Thoracic aorta (tissue), 2 donors: ENCODE data around the gene APBB3. TPM values are rescaled to one million over a fixed set of nuclear protein-coding genes. Genes with fewer than 3 reads are reported as not detected.
A peak's percentile ranks its signal among the peaks of the same experiment; 100 is the strongest.

Experiments
- ATAC-seq: fragments of 150-250 bp; one replicate; pipeline ENCODE4 v1.8.0; 2017; ENCODE audit warnings: low read depth; ENCODE audit not compliant: insufficient number of reproducible peaks, low FRiP score
- DNase-seq: peaks from one replicate; pipeline ENCODE4 v3.0.0-alpha.2; 2020; ENCODE audit warnings: low spot score
- H3K27ac ChIP-seq, 2 donors: fragments of 200-600 bp; sonication (generic); 1 replicate in 1 of 2; 2 replicates in 1 of 2; pipeline ENCODE4 v1.5.1; 2016; ENCODE audit warnings: mild to moderate bottlenecking in 2 of 2, moderate library complexity in 2 of 2
- H3K27me3 ChIP-seq: fragments of 200-600 bp; sonication (generic); replicated peaks from 2 replicates; pipeline ENCODE4 v1.6.0; 2016; ENCODE audit warnings: mild to moderate bottlenecking; ENCODE audit not compliant: insufficient read depth
- H3K36me3 ChIP-seq: fragments of 200-600 bp; sonication (generic); one replicate; pipeline ENCODE4 v1.5.1; 2016
- H3K4me1 ChIP-seq, 2 donors: fragments of 200-600 bp; sonication (generic); 1 replicate in 1 of 2; 2 replicates in 1 of 2; pipeline versions ENCODE4 v1.5.1 to v1.6.0; 2016; ENCODE audit warnings: low read depth in 2 of 2, mild to moderate bottlenecking in 1 of 2; ENCODE audit not compliant: control insufficient read depth in 1 of 2
- H3K4me3 ChIP-seq: fragments of 200-600 bp; sonication (generic); 2 replicates; pipeline ENCODE4 v1.5.1; 2016; ENCODE audit warnings: mild to moderate bottlenecking
- H3K9me3 ChIP-seq: fragments of 200-600 bp; sonication (generic); 2 replicates; pipeline ENCODE4 v1.5.1; 2016
- CTCF ChIP-seq: fragments of 200-600 bp; sonication (generic); IDR thresholded peaks from one replicate; pipeline ENCODE4 v1.5.1; 2019; ENCODE audit warnings: antibody characterized with exemption
- total RNA-seq, 2 donors: library from RNA; depleted of rRNA; stranded (reverse); fragments of >200 nt; gene quantifications; one replicate each; pipeline versions ENCODE4 v1.1.0 to v1.2.3, GENCODE V29; 2016

APBB3 gene
- total RNA-seq, 2 donors from 2014 or later, result 31.3 to 34.9 TPM

- peak overlapping the region; percentile 94 to 99 for H3K27ac ChIP-seq
- H3K4me3 ChIP-seq, result peak overlapping the region; percentile 80
- H3K4me1 ChIP-seq, result peaks cover 18 to 33% of the 10 kb centered on the region in 2 donors
- H3K27me3 ChIP-seq, result no peaks in the 10 kb centered on the region
- ATAC-seq, result peak; percentile 5
- DNase-seq, result no peak
- TF ChIP-seq CTCF, result no peak
- H3K36me3 ChIP-seq, result peaks cover 32% of the 10 kb centered on the region
- H3K9me3 ChIP-seq, result no peaks in the 10 kb centered on the region
Measured at GRCh38 chr5:140546851-140547507, 17.4 kb downstream of the APBB3 start.

GRCh38 chr5:140545606-140546005 lies 18.8 kb downstream of the APBB3 start:
- H3K36me3 ChIP-seq, result peaks cover 25% of the 10 kb centered on the region
- TF ChIP-seq CTCF, result no peak
- H3K27me3 ChIP-seq, result no peaks in the 10 kb centered on the region
- H3K9me3 ChIP-seq, result no peaks in the 10 kb centered on the region
- DNase-seq (no peak), ATAC-seq (no peak)
- H3K4me3 ChIP-seq, result no peak overlapping the region
- no peak overlapping the region for H3K27ac ChIP-seq
- peaks cover 18 to 33% of the 10 kb centered on the region in 2 donors for H3K4me1 ChIP-seq

- H3K27ac ChIP-seq, result no peak overlapping the region
- peaks cover 18 to 31% of the 10 kb centered on the region in 2 donors for H3K4me1 ChIP-seq
- H3K27me3 ChIP-seq, result no peaks in the 10 kb centered on the region
- TF ChIP-seq CTCF, result no peak
- peaks cover 25% of the 10 kb centered on the region for H3K36me3 ChIP-seq
- no peaks in the 10 kb centered on the region for H3K9me3 ChIP-seq
- no peak for ATAC-seq
- H3K4me3 ChIP-seq, result no peak overlapping the region
- no peak for DNase-seq
Measured at GRCh38 chr5:140544986-140545385, 19.4 kb downstream of the APBB3 start.

- ATAC-seq (no peak), DNase-seq (no peak)
Measured at GRCh38 chr5:140542972-140543371, 21.4 kb downstream of the APBB3 start.

GRCh38 chr5:140540227-140540626 lies 24.2 kb downstream of the APBB3 start:
- no peak for TF ChIP-seq CTCF
- Histone ChIP-seq H3K4me1 (no peaks in the 10 kb centered on the region), H3K9me3 (no peaks in the 10 kb centered on the region), H3K27me3 (no peaks in the 10 kb centered on the region), H3K36me3 (peaks cover 47% of the 10 kb centered on the region), H3K27ac (no peak overlapping the region), H3K4me3 (no peak overlapping the region)
- no peak for ATAC-seq
- DNase-seq, result no peak

More at GRCh38 chr5:140542972-140543371, 21.4 kb downstream of the APBB3 start:
- no peak overlapping the region for H3K27ac ChIP-seq
- H3K4me1 ChIP-seq, result peaks cover 7 to 13% of the 10 kb centered on the region in 2 donors
- H3K36me3 ChIP-seq, result peaks cover 43% of the 10 kb centered on the region
- TF ChIP-seq CTCF, result no peak
- no peak overlapping the region for H3K4me3 ChIP-seq
- H3K27me3 ChIP-seq, result no peaks in the 10 kb centered on the region
- no peaks in the 10 kb centered on the region for H3K9me3 ChIP-seq
